Measurements from ENCODE around the gene EN2. TPM values are rescaled to one million over a fixed set of nuclear protein-coding genes. Genes with fewer than 3 reads are reported as not detected.

EN2 gene
- total and polyA plus RNA-seq, 10 of the 15 experiments (the other 5 are each of a cell fraction or from before 2014, with no cell fraction given) = not detected

GRCh38 chr7:155410431-155410830 is 47.5 kb upstream of the EN2 start:
- FAIRE-seq (no peak), DNase-seq (ENCODE audit: low read depth, low spot score) (no peak), ATAC-seq (no peak)
- no peaks in the 10 kb centered on the region for H4K20me1 ChIP-seq (ENCODE audit: control insufficient read depth, insufficient read depth)
- H3K36me3 ChIP-seq (ENCODE audit: control insufficient read depth in 2 of 2, insufficient read depth in 2 of 2, low read length in 1 of 2) = no peaks in the 10 kb centered on the region
- H3K27me3 ChIP-seq (replicated peaks in 1 of 2; ENCODE audit: control insufficient read depth in 2 of 2, insufficient read depth in 2 of 2, low read length in 1 of 2) = no peaks in the 10 kb centered on the region; a peak in 1 of 4 replicates
- no peak overlapping the region for H3K4me3 ChIP-seq
- H3K9me3 ChIP-seq (replicated peaks; ENCODE audit: control insufficient read depth, insufficient read depth, low read length) = no peaks in the 10 kb centered on the region
- ChIA-PET SMC1A (ENCODE audit: uncharacterized antibody, unreplicated experiment) (no interaction called here), CTCF (no interaction called here), POLR2A (no interaction called here), RAD21 (ENCODE audit: unreplicated experiment) (no interaction called here)
- H2AFZ ChIP-seq (ENCODE audit: control insufficient read depth, low read depth, low read length) = no peak overlapping the region
- H3K4me2 ChIP-seq (ENCODE audit: control insufficient read depth, insufficient read depth) = no peak overlapping the region
- in situ Hi-C loops (cut with MboI) (no loop called here), intact Hi-C loops (cut with micrococcal nuclease; ENCODE audit: unreplicated experiment) (no loop called here)
- BruUV-seq (replicated peaks) = no TSS peak
- no peaks in the 10 kb centered on the region for H3K4me1 ChIP-seq (ENCODE audit: control insufficient read depth, insufficient read depth, low read length)
- TF ChIP-seq POLR2A (IDR thresholded peaks at IDR 0.05; ENCODE audit: low read depth, low read length) (no peak), ZNF622 (IDR thresholded peaks at IDR 0.05) (no peak), CBX5 (IDR thresholded peaks at IDR 0.05; ENCODE audit: low read depth) (no peak), BCLAF1 (IDR thresholded peaks at IDR 0.05) (no peak), FOXK2 (IDR thresholded peaks at IDR 0.05) (no peak), CHD2 (IDR thresholded peaks at IDR 0.05; ENCODE audit: borderline replicate concordance, low read depth, low read length) (no peak), ZNF217 (IDR thresholded peaks at IDR 0.05) (no peak), MAX (IDR thresholded peaks at IDR 0.05; ENCODE audit: low read depth, low read length) (no peak), JUNB (IDR thresholded peaks at IDR 0.05) (no peak), CTCF (IDR thresholded peaks at IDR 0.05 in 2 of 3, conservative IDR thresholded peaks at IDR 0.05 in 1 of 3; ENCODE audit: control insufficient read depth in 2 of 3, extremely low read depth in 1 of 3, insufficient read depth in 1 of 3, low read depth in 3 of 3, low read length in 3 of 3) (no peak)
- H3K27ac ChIP-seq (ENCODE audit: control insufficient read depth, insufficient read depth) = no peak overlapping the region
- H3K9ac ChIP-seq (ENCODE audit: control insufficient read depth, insufficient read depth, low read length) = no peak overlapping the region
- WGBS (ENCODE audit: insufficient coverage, insufficient replicate concordance, low lambda C conversion rate, missing lambda C conversion rate) = 51% methylated on average over 6 of the region's 6 CpGs
- no peaks in the 10 kb centered on the region for H3K79me2 ChIP-seq (ENCODE audit: control insufficient read depth, insufficient read depth, low read length)
